IMR-90 (cell line): ENCODE measurements around the gene CCDC33. TPM values are rescaled to one million over a fixed set of nuclear protein-coding genes. Genes with fewer than 3 reads are reported as not detected.

Source experiments
- ATAC-seq: fragments of 200-7000 bp; cut with Tn5 transposase; 2 replicates; pipeline ENCODE4 v1.9.1; 2020; ENCODE audit warnings: low read depth, mild to moderate bottlenecking, moderate library complexity
- BruUV-seq: library from RNA; stranded (reverse); fragments of 400-500 nt; replicated peaks from 2 replicates; lab custom pipeline; 2021; lab: Mats Ljungman, UMichigan
- CTCF ChIA-PET: fragments of 300-600 bp; formaldehyde crosslinking; extraction: SDS; loops from one replicate; lab custom pipeline; 2021; ENCODE audit warnings: antibody characterized with exemption; lab: Yijun Ruan, JAX
- POLR2A ChIA-PET: fragments of 300-600 bp; sonication (Branson Sonifier 250); formaldehyde crosslinking; loops from one replicate; lab custom pipeline; 2022; ENCODE audit warnings: antibody characterized with exemption; ENCODE audit not compliant: unreplicated experiment; lab: Charles Lee
- DNase-seq: peaks from one replicate; pipeline ENCODE4 v3.0.0; 2013
- H2AFZ ChIP-seq: replicated peaks from 2 replicates; pipeline ENCODE3; 2013; ENCODE audit warnings: low read length, mild to moderate bottlenecking; ENCODE audit not compliant: poor library complexity
- H2AK5ac ChIP-seq: 2 replicates; pipeline ENCODE4 v1.6.1; 2013; ENCODE audit warnings: low read depth, low read length, inconsistent platforms
- H2AK9ac ChIP-seq: replicated peaks from 2 replicates; pipeline ENCODE3; 2013; ENCODE audit warnings: mild to moderate bottlenecking, low read depth, low read length, moderate library complexity; ENCODE audit not compliant: poor library complexity
- H2BK120ac ChIP-seq: 2 replicates; pipeline ENCODE4 v1.6.1; 2013; ENCODE audit warnings: low read depth, low read length, inconsistent platforms
- H2BK15ac ChIP-seq: 3 replicates; pipeline ENCODE4 v1.6.1; 2013; ENCODE audit warnings: low read depth, low read length, inconsistent platforms
- H2BK20ac ChIP-seq: 2 replicates; pipeline ENCODE4 v1.6.1; 2013; ENCODE audit warnings: low read depth, mild to moderate bottlenecking, inconsistent platforms, low read length, moderate library complexity
- H2BK5ac ChIP-seq: 2 replicates; pipeline ENCODE4 v1.6.1; 2013; ENCODE audit warnings: mild to moderate bottlenecking, low read depth, low read length, inconsistent platforms; ENCODE audit not compliant: poor library complexity, severe bottlenecking
- H3K14ac ChIP-seq: replicated peaks from 2 replicates; pipeline ENCODE4 v1.6.1; 2013; ENCODE audit warnings: low read depth, low read length, inconsistent platforms
- H3K18ac ChIP-seq: 2 replicates; pipeline ENCODE4 v1.6.1; 2013; ENCODE audit warnings: low read depth, low read length, control low read depth
- H3K23ac ChIP-seq: 2 replicates; pipeline ENCODE4 v1.6.1; 2013; ENCODE audit warnings: low read depth, low read length, inconsistent platforms
- H3K27ac ChIP-seq: 2 replicates; pipeline ENCODE4 v1.5.1; 2013; ENCODE audit warnings: mild to moderate bottlenecking, control low read depth, low read length; ENCODE audit not compliant: insufficient read depth
- H3K27me3 ChIP-seq: 2 replicates; pipeline ENCODE4 v1.6.1; 2013; ENCODE audit warnings: low read length; ENCODE audit not compliant: control insufficient read depth, insufficient read depth
- H3K36me3 ChIP-seq: 2 replicates; pipeline ENCODE4 v1.6.1; 2013; ENCODE audit warnings: low read length, mixed read lengths; ENCODE audit not compliant: control insufficient read depth, insufficient read depth
- H3K4ac ChIP-seq: 2 replicates; pipeline ENCODE4 v1.6.1; 2013; ENCODE audit warnings: low read depth, low read length, inconsistent platforms
- H3K4me1 ChIP-seq: 2 replicates; pipeline ENCODE4 v1.6.1; 2013; ENCODE audit warnings: low read length, mixed read lengths; ENCODE audit not compliant: control insufficient read depth, insufficient read depth
- H3K4me2 ChIP-seq: 2 replicates; pipeline ENCODE4 v1.6.1; 2013; ENCODE audit warnings: low read depth, mild to moderate bottlenecking, control low read depth, low read length, moderate library complexity
- H3K4me3 ChIP-seq: 2 replicates; pipeline ENCODE4 v1.5.1; 2013; ENCODE audit warnings: low read depth, mild to moderate bottlenecking, control low read depth, low read length, moderate library complexity; ENCODE audit not compliant: insufficient read depth
- H3K56ac ChIP-seq: 2 replicates; pipeline ENCODE4 v1.6.1; 2013; ENCODE audit warnings: low read length, inconsistent platforms; ENCODE audit not compliant: insufficient read depth; ENCODE audit errors: extremely low read depth
- H3K79me1 ChIP-seq, 2 experiments: 2 replicates each; pipeline ENCODE4 v1.6.1; 2013; ENCODE audit warnings: low read length in 2 of 2, inconsistent platforms in 1 of 2, low read depth in 1 of 2
- H3K9ac ChIP-seq: 2 replicates; pipeline ENCODE4 v1.6.1; 2013; ENCODE audit warnings: low read depth, low read length, control low read depth
- H3K9me1 ChIP-seq: 2 replicates; pipeline ENCODE4 v1.6.1; 2013; ENCODE audit warnings: low read length, inconsistent platforms; ENCODE audit not compliant: insufficient read depth
- H3K9me3 ChIP-seq: 2 replicates; pipeline ENCODE4 v1.6.1; 2013; ENCODE audit warnings: low read length; ENCODE audit not compliant: control insufficient read depth, insufficient read depth
- H4K20me1 ChIP-seq: 2 replicates; pipeline ENCODE4 v1.6.1; 2013; ENCODE audit warnings: low read length, inconsistent platforms; ENCODE audit not compliant: insufficient read depth
- H4K5ac ChIP-seq: 2 replicates; pipeline ENCODE4 v1.6.1; 2013; ENCODE audit warnings: mild to moderate bottlenecking, low read depth, low read length, control low read depth
- H4K8ac ChIP-seq, 2 experiments: 2 replicates each; pipeline ENCODE4 v1.6.1; 2013; ENCODE audit warnings: low read depth in 2 of 2, low read length in 2 of 2, control low read depth in 1 of 2, inconsistent platforms in 1 of 2
- H4K91ac ChIP-seq: 2 replicates; pipeline ENCODE4 v1.6.1; 2013; ENCODE audit warnings: low read depth, low read length, inconsistent platforms; ENCODE audit not compliant: insufficient read depth
- CEBPB ChIP-seq: IDR thresholded peaks from 2 replicates; pipeline ENCODE4 v1.6.1; 2012; ENCODE audit warnings: low read depth, low read length, improper control_type of control experiment
- MAFK ChIP-seq: IDR thresholded peaks from 2 replicates; pipeline ENCODE4 v1.6.1; 2012; ENCODE audit warnings: low read depth, low read length, improper control_type of control experiment
- MAZ ChIP-seq: IDR thresholded peaks from 2 replicates; pipeline ENCODE4 v1.6.1; 2012; ENCODE audit warnings: low read depth, mild to moderate bottlenecking, low read length, improper control_type of control experiment, moderate library complexity, borderline replicate concordance
- NFE2L2 ChIP-seq: fragments of 150-350 bp; IDR thresholded peaks from 2 replicates; pipeline ENCODE4 v1.6.1; 2016; ENCODE audit warnings: low read depth, mild to moderate bottlenecking, low read length
- POLR2A ChIP-seq: IDR thresholded peaks from 2 replicates; pipeline ENCODE4 v1.6.1; 2012; ENCODE audit warnings: mild to moderate bottlenecking, low read depth, low read length
- RCOR1 ChIP-seq: IDR thresholded peaks from 2 replicates; pipeline ENCODE4 v1.6.1; 2012; ENCODE audit warnings: mild to moderate bottlenecking, low read length, improper control_type of control experiment; ENCODE audit not compliant: insufficient replicate concordance
- SMC3 ChIP-seq: fragments of 150-350 bp; IDR thresholded peaks from 2 replicates; pipeline ENCODE4 v1.6.1; 2016; ENCODE audit warnings: low read depth, mild to moderate bottlenecking, antibody characterized with exemption, low read length, moderate library complexity
- WGBS, 2 experiments: methylation state at CpG; one replicate each; pipeline versions ENCODE4 v1.1.5 to v1.1.7; 2013; ENCODE audit warnings: missing lambda C conversion rate in 2 of 2; ENCODE audit not compliant: insufficient read length in 1 of 2; ENCODE audit errors: extremely low coverage in 2 of 2; 5-methylcytosine and 5-hydroxymethylcytosine counted together
- dilution Hi-C: fragments of 300-500 bp; cut with HindIII; formaldehyde crosslinking; loops from one replicate; pipeline ENCODE4 v1.14.3; 2018; ENCODE audit warnings: low sequenced_read_pairs; ENCODE audit not compliant: unreplicated experiment
- in situ Hi-C: fragments of 300-500 bp; cut with MboI; formaldehyde crosslinking; loops from 3 replicates; pipeline ENCODE4 v1.14.3; 2019; ENCODE audit warnings: low sequenced_read_pairs, inconsistent platforms, mixed read lengths
- intact Hi-C: fragments of 100-400 bp; cut with micrococcal nuclease; formaldehyde crosslinking; loops from 2 replicates; pipeline ENCODE4 v1.10.0; 2022
- polyA plus RNA-seq, 3 experiments: library from polyadenylated mRNA; depleted of rRNA; stranded (reverse); fragments of >200 nt; gene quantifications; 2 replicates each; pipeline ENCODE4 v1.2.3, GENCODE V29; 2012; ENCODE audit warnings: low replicate concordance in 1 of 3
- total RNA-seq: library from RNA; depleted of rRNA; stranded (reverse); fragments of >200 nt; gene quantifications from 2 replicates; pipeline ENCODE4 v1.2.3, GENCODE V29; 2012

Gene CCDC33
- total and polyA plus RNA-seq, 2 of the 4 experiments (the other 2 are of a cell fraction) = not detected

DNA sequence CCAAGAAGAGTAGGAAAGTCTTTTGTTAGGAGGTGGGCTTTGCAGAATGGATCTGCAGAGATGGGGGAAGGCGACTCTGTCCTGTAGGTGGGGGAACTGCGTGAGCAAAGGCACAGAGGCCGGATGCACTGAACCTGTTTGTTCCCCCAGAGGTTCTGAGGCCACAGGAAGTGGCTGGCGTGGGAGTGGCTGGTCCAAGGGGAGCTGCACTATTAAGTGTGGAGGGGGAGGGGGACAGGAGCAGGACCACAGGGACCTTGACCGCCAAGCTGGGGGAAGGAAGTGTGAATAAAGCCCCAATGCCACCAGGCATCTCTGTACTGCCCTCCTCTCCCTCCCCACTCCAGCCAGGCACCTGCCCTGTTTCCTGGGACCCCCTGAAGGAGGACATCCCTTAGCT, 79.5 kb downstream of the CCDC33 start:
- Histone ChIP-seq H3K4me2 (no peak overlapping the region), H3K4ac (0 out of 2 replicates have a peak overlapping the region, but pooled peaks have one; percentile 0), H3K23ac (no peak overlapping the region), H4K91ac (no peak overlapping the region), H4K20me1 (no peaks in the 10 kb centered on the region), H3K79me1 (no peaks in the 10 kb centered on the region), H3K9me3 (no peaks in the 10 kb centered on the region), H4K8ac (no peak overlapping the region), H3K36me3 (no peaks in the 10 kb centered on the region), H3K27ac (no peak overlapping the region), H3K9ac (no peak overlapping the region), H4K5ac (no peak overlapping the region), H3K4me3 (no peak overlapping the region), H2AK9ac (no peak overlapping the region), H3K56ac (no peak overlapping the region), H3K27me3 (peaks cover 23% of the 10 kb centered on the region), H2BK20ac (peak overlapping the region; percentile 58; the same call in 1 of the 2 replicates), H3K14ac (no peak overlapping the region), H2BK5ac (no peak overlapping the region), H3K4me1 (peaks cover 15% of the 10 kb centered on the region; the same call in 1 of the 2 replicates), H2AFZ (no peak overlapping the region), H3K18ac (no peak overlapping the region), H2BK120ac (0 out of 2 replicates have a peak overlapping the region, but pooled peaks have one; percentile 8), H2BK15ac (peak overlapping the region; percentile 68; the same call in 1 of the 3 replicates), H2AK5ac (no peak overlapping the region), H3K9me1 (no peaks in the 10 kb centered on the region; the same call in 1 of the 2 replicates)
- CTCF ChIA-PET = no interaction called here
- DNase-seq (no peak), ATAC-seq (no peak)
- POLR2A ChIA-PET = no interaction called here
- TF ChIP-seq SMC3 (no peak), RCOR1 (no peak), MAFK (no peak), NFE2L2 (no peak), CEBPB (no peak), POLR2A (no peak), MAZ (no peak)
- no TSS peak for BruUV-seq
- dilution Hi-C loops = no loop called here
- in situ Hi-C loops = loop anchor here (5.0 kb wide), 1 partner anchor 338 kb away; no protein-coding TSS in a partner anchor
- intact Hi-C loops = no loop called here
- whole genome bisulfite sequencing, 2 experiments = 89% methylated on average over 4 of the region's 5 CpGs; no CpG with 5 or more reads in 1 of the 2 experiments
